H54 (cell line): Measurements from ENCODE around the gene TENT5C.

Source experiments
- DNase-seq: peaks from one replicate; pipeline ENCODE4 v3.0.0; 2011; ENCODE audit warnings: low spot score, mixed read lengths; ENCODE audit not compliant: insufficient read length
- FAIRE-seq: peaks from 3 replicates; lab custom pipeline; 2011; peaks lifted over from hg19 to GRCh38; lab: Jason Lieb, UNC
- POLR2A ChIP-seq: IDR thresholded peaks from 2 replicates; pipeline ENCODE4 v1.6.1; 2011; ENCODE audit warnings: low read depth, mild to moderate bottlenecking, low read length

TENT5C gene

GRCh38 chr1:117620440-117620839, 14.6 kb downstream of the TENT5C start:
- DNase-seq (no peak), FAIRE-seq (no peak)
- no peak for TF ChIP-seq POLR2A

- FAIRE-seq, result no peak
- no peak for DNase-seq
- TF ChIP-seq POLR2A, result no peak
Observed at GRCh38 chr1:117621316-117621715, 15.5 kb downstream of the TENT5C start.

DNA sequence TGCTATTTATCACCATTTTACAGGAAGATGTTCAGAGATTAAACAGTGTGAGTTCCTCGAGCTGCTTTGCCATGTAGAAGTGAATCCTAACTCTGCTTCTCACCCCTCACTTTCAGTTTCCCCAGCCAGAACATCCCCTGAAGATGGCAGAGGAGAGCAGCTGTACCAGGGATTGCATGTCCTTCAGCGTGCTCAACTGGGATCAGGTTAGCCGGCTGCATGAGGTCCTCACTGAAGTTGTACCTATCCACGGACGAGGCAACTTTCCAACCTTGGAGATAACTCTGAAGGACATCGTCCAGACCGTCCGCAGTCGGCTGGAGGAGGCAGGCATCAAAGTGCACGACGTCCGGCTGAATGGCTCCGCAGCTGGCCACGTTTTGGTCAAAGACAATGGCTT, 16.9 kb downstream of the TENT5C start:
- TF ChIP-seq POLR2A, result no peak
- FAIRE-seq (no peak), DNase-seq (no peak)

DNA sequence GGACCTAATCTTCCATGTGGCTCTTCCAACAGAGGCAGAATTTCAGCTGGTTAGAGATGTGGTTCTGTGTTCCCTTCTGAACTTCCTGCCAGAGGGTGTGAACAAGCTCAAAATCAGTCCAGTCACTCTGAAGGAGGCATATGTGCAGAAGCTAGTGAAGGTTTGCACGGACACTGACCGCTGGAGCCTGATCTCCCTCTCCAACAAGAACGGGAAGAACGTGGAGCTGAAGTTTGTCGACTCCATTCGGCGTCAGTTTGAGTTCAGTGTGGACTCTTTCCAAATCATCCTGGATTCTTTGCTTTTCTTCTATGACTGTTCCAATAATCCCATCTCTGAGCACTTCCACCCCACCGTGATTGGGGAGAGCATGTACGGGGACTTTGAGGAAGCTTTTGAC, 17.3 kb downstream of the TENT5C start:
- FAIRE-seq (no peak), DNase-seq (no peak)
- no peak for TF ChIP-seq POLR2A

GRCh38 chr1:117623698-117624097, 17.9 kb downstream of the TENT5C start:
- no peak for DNase-seq
- TF ChIP-seq POLR2A, result no peak
- no peak for FAIRE-seq

DNA sequence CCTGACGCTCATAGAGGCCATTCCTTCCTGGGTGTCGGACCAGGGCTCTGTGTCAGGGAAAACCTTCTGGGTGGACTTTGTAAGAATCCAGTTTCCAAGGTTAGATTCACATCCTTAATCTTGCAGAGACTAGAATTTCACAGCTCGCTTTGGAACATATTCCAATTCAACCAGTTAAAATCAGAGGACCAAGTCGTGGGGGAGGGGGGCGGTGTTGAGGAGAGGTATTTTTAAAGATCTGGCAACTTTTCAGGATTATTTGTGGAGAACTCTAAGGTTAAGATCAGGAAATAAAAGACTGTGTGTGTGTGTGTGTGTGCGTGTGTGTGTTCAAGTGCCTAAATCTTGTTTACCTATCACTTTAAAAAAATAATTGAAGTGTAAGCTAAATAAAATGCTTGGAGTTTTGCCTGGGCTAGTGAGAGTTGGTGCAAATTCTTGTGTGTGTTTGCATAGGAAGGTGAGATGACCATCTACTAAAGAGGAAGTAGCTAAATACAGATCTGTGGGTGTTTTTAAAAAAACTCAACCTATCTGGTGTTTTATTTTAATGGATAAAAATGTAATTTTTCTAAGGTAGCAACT, 21.8 kb downstream of the TENT5C start:
- DNase-seq, result no peak
- no peak for FAIRE-seq
- TF ChIP-seq POLR2A, result no peak

DNA sequence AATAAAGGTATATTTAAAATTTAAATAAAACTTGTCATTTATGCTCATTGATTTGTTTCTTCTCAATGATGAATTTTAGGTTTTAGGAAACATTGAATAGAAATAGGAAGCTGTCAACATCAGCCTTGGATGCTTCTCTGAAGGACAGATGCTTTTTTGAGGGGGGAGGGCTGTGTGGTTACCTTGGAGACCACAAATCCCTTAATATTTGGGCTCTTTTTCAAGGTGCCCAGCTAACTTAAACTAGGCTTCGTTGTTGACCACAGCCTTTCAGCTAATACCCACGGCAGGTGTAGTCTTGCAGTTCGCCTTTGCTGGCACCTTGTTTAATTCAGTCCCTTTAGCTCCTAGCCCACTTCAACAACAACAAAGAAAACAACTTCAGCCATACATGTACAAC, 22.5 kb downstream of the TENT5C start:
- TF ChIP-seq POLR2A, result no peak
- FAIRE-seq, result no peak
- no peak for DNase-seq

DNA sequence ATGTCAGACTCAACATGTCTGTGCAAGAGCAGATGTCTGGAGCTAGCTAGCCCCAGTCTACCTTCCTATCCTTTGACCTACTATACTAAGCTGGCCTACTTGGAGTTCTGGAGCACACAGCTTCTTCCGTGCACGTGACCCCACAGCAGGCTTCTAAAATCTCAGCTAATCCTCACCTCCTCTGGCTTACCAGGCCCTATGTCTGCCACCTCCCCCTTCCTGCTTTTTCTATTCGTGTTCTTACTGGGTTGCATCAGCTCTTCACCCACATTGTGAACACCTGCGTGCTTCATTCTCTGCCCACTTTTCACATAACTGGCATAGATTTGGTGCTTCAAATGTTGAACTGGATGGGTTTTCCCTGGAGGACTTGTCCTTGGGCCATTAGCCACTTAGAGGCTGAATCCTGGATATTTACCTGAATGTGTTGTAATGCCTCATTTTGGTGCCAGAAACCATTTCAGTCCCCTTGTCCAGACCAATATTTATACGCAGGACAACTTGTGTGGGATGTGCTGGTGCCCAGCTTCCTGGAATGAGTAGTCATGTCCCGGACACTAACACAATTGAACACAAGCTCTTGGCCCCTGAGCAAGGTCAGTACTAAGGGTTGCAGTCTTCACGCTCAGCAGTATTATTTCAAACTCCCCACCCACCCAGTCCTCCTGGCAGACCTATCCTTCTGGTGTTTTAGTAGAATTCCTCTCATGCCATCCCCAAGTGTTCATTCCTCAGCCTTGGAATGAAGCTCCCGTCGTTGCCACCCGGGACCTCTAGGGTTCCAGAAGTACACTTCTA, 24.0 kb downstream of the TENT5C start:
- DNase-seq (no peak), FAIRE-seq (no peak)
- no peak for TF ChIP-seq POLR2A

DNA sequence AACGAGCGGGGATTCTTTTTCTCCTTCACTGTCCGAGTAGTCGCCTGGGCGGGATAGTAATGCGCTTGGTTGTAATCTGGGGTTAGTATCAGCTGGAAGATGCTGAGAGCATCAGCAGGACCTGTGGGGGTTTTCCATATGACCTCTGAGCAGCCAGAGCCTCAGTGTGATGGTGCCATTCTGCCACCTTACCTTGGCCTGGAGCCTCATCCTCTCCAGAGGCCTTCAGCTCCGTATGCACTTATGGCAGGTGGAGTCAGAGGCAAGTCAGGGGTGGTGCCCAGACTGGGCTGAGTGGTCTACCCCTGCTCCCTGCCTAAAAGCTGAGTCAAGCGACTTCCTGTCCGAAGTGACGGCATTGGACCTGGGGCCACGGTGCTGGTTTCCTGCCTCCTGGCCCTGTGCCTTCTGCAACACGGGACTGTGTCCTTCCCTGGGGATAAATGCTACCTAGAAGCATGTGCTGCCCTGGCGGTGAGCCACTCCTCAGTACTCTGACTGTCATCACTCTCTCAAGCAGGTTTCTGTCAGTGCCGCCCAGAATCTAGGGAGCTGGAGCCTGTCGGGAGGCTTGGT, 24.7 kb downstream of the TENT5C start:
- no peak for FAIRE-seq
- no peak for DNase-seq

DNA sequence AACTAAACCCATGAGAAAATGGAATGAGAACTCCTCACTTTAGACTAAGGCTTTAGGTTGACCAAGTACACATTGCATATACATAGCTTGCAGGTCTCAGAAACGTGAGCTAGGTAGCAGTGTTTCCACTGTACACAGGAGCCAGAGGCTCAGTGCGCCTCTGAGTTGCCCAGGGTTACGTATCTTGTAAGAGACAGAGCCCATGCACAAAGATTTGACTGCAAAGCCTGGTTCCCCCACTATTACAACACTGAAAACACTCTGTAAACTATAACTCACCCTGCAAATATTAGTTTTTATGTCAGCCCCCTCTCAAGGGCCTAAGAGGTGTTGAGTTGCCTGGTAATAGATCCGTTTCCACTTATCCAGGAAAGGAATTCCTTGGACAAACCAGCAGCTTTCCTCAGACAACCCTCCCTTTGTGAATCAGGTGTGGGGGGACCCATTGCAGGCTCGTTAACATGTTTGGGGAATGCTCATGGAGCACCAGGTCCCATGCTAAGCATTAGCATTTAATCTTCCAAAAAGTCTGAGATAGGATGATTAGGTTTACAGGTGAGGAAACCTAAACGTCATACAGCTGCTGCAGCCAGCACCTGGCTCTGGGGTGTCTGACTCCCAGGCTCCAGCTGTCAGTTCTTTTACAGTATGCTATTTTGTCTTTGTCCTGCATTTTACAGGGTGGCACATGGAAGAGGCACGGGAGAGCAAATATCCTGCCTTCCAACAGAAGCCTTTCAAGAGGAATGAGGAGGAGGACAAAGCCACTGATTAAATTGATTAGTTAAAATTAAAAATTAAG, 25.7 kb downstream of the TENT5C start:
- DNase-seq (no peak), FAIRE-seq (no peak)
- no peak for TF ChIP-seq POLR2A

More for the DNA sequence above, 24.7 kb downstream of the TENT5C start:
- no peak for TF ChIP-seq POLR2A

DNA sequence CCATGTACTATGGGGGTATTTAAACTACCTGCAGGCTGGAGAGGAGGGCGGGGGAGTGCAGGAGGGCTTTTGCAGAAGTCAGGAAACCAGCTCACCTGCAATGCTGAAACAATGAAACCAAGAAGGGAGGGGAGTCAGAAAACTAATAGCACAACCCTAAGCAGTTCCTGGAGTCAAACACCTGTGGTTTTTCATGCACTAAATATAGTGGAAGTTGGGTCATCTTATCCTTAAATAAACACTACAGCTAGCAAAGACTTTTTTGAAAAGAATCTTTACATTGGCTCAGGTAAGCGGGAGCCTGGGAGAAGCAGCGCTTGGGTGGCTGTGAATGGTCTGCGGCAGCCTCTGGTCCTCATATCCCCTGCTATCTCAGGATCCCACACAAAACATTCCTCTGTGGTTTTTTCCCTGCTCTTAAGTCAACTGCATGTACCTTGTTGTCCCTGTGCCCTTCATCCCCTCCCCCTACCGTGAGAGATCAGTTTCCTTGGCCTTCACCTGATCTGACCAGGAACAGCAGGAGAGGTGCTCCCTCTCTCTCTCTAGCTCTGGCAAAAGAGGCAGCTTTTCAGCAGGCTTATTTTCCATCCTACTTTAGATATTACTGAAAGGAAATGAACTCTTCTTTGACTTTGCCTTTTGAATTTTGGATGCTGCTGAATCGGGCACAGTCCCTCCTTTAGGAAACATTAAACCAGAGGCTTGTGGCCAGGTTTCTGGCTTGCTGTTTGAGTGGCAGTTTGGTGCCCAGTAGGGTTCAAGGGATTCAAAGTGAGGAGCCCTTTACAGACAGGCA, 26.6 kb downstream of the TENT5C start:
- FAIRE-seq (no peak), DNase-seq (no peak)

GRCh38 chr1:117633068-117633345, 27.2 kb downstream of the TENT5C start:
- no peak for DNase-seq
- no peak for TF ChIP-seq POLR2A
- FAIRE-seq, result no peak

More for the DNA sequence above, 26.6 kb downstream of the TENT5C start:
- TF ChIP-seq POLR2A, result no peak

GRCh38 chr1:117633423-117633822, 27.6 kb downstream of the TENT5C start:
- no peak for FAIRE-seq
- DNase-seq, result no peak
- TF ChIP-seq POLR2A, result no peak
